Ishikawa (cell line): ENCODE results near the gene MDP1.

Experiments
- CEBPB ChIP-seq: IDR thresholded peaks from 2 replicates; pipeline ENCODE4 v1.6.1; 2012
- CREB1 ChIP-seq: IDR thresholded peaks from 2 replicates; pipeline ENCODE4 v1.6.1; 2012; ENCODE audit warnings: low read depth
- EGR1 ChIP-seq: IDR thresholded peaks from 2 replicates; pipeline ENCODE4 v1.6.1; 2012
- EP300 ChIP-seq: IDR thresholded peaks from 2 replicates; pipeline ENCODE4 v1.6.1; 2012; ENCODE audit warnings: borderline replicate concordance
- FOXM1 ChIP-seq: IDR thresholded peaks from 2 replicates; pipeline ENCODE4 v1.6.1; 2012; ENCODE audit warnings: low read depth, borderline replicate concordance
- NFIC ChIP-seq: IDR thresholded peaks from 2 replicates; pipeline ENCODE4 v1.6.1; 2012
- RAD21 ChIP-seq: IDR thresholded peaks from 2 replicates; pipeline ENCODE4 v1.6.1; 2012; ENCODE audit warnings: low read depth
- REST ChIP-seq: IDR thresholded peaks from 2 replicates; pipeline ENCODE4 v1.6.1; 2012; ENCODE audit warnings: low read depth, mild to moderate bottlenecking
- TAF1 ChIP-seq: IDR thresholded peaks from 2 replicates; pipeline ENCODE4 v1.6.1; 2012; ENCODE audit warnings: low read depth, mild to moderate bottlenecking
- TCF12 ChIP-seq: IDR thresholded peaks from 2 replicates; pipeline ENCODE4 v1.6.1; 2012; ENCODE audit warnings: low read depth
- TEAD4 ChIP-seq: IDR thresholded peaks from 2 replicates; pipeline ENCODE4 v1.6.1; 2012
- USF1 ChIP-seq: IDR thresholded peaks from 2 replicates; pipeline ENCODE4 v1.6.1; 2012
- YY1 ChIP-seq: IDR thresholded peaks from 2 replicates; pipeline ENCODE4 v1.6.1; 2012; ENCODE audit warnings: low read depth
- ZBTB7A ChIP-seq: IDR thresholded peaks from 2 replicates; pipeline ENCODE4 v1.6.1; 2012; ENCODE audit warnings: low read depth
- TF ChIP-seq, protein P1 (sequence below): IDR thresholded peaks from 2 replicates; pipeline ENCODE4 v1.6.1; 2012

The MDP1 gene

GRCh38 chr14:24255438-24255837, 39.6 kb upstream of the MDP1 start:
- TF ChIP-seq YY1: no peak
- TF ChIP-seq, protein P1, sequence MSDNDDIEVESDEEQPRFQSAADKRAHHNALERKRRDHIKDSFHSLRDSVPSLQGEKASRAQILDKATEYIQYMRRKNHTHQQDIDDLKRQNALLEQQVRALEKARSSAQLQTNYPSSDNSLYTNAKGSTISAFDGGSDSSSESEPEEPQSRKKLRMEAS: no peak
- TF ChIP-seq ZBTB7A: no peak
- TF ChIP-seq TCF12: no peak
- TF ChIP-seq RAD21: no peak

- no peak for TF ChIP-seq CEBPB
- no peak for TF ChIP-seq TEAD4
These were observed 38.9 kb upstream of the MDP1 start for GRCh38 chr14:24254630-24255392.

DNA sequence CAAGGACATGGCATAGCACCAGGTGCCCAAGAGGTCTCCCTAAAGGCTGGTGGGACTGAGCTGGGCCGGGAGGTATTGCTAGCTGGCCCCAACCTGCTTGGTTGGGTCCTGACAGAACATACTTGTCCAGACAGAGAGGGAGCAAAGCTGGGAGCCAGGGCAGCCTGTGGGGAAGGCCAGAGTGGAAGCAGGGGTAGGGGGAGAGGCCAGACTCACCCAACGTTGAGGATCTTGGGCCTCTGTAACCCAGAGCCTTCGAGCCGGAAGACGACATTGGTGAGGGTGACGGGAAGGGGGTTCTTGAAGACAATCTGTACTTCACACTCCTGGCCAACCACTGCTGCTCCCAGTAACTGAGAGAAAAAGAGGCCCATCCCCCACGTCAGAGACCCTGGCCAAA, 38.1 kb upstream of the MDP1 start:
- TF ChIP-seq YY1 (no peak), USF1 (no peak), CREB1 (no peak), ZBTB7A (no peak), TAF1 (no peak), CEBPB (no peak), EGR1 (no peak), NFIC (no peak), REST (no peak), TEAD4 (no peak), TCF12 (no peak), FOXM1 (no peak), RAD21 (no peak), EP300 (no peak)

DNA sequence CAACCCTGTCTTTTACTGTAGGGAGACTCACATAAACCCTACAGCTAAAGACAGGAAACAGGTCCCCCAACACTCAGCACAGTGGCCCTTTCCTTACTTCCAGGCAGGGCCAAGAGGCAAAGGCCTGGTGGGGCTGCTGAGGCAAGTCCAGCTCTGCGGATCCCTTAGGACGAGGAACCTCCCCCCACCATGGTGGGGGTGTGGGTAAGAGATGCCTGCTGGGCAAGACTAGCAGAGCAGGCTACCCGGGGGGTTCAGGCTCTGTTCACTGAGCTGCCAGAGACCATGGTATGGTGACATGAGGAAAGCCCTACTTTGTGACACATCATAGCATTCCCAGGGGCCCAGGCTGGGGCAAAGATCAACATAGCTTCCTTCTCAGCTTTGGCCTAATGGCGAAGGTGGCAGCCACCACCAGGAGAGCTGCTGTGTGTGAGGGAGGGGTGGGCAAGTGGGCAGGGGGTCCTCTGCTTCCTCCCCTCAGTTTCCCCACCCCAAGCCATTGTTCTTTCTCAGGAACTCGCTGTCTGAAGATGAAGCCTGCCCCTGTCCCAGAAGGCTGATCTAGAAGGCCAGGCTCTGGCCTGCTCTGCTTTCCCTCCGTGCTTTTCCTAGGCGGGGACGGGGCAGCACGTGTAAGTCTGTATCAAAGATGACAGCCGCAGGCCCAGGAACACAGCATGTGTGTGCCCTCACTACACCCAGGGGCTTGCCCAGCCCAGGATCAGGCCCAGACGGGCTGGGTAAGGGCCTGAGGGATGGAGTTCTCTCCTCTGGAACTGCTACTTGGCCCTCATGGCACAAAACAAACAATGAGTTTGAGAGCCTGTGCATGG, 36.6 kb upstream of the MDP1 start:
- TF ChIP-seq CREB1: no peak
- no peak for TF ChIP-seq TAF1
- TF ChIP-seq TCF12: no peak
- no peak for TF ChIP-seq TEAD4
- no peak for TF ChIP-seq EP300
- TF ChIP-seq EGR1: no peak
- no peak for TF ChIP-seq USF1
- TF ChIP-seq NFIC: no peak
- no peak for TF ChIP-seq CEBPB

DNA sequence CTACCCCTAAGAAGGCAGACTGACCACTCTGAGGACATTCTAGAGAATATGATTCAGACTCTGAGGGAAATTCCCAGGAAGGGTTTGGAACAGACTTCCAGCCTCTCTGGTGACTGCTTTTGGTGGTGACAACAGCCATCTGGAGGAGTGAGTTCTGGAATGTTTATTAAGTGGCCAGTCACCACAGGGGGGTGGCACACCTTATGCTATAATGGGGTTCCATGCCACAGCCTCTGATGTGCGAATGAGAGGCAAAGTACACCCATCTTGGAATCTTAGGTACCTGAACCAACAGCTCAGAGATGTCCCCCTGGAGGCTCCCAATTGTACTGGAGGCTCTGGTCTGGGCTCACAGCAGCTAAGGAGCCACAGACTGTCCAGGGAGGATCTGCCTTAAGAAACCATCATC, 36.0 kb upstream of the MDP1 start:
- TF ChIP-seq CEBPB (no peak), YY1 (no peak), NFIC (no peak)
- TF ChIP-seq, protein P1: no peak

DNA sequence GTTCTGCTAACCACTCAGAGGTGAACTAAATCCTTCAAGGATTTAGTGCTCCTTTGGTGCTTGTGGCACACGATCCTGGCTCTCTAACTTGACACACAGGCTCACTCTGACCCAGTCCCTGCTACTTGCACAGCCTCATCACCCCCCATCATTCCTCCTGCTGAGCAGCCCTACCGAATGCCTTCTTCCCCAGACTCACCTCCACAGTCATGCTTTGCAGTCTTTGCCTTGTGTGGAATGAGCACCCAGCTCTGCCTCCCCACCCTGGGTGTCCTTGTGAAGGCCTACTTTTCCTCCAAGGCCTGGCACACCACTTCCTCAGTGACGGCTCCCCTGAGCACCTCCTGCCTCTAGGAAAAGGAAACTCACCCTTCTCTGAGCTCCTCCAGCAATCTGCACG, 34.5 kb upstream of the MDP1 start:
- TF ChIP-seq TCF12 (no peak), RAD21 (no peak), EGR1 (no peak), FOXM1 (no peak), USF1 (no peak), EP300 (no peak), TEAD4 (no peak), CREB1 (no peak), CEBPB (no peak), NFIC (no peak), YY1 (no peak), REST (no peak), TAF1 (no peak), ZBTB7A (no peak)
- TF ChIP-seq, protein P1: no peak
